H1 (cell line): Measurements from ENCODE around the gene SLCO4C1. TPM values are rescaled to one million over a fixed set of nuclear protein-coding genes. Genes with fewer than 3 reads are reported as not detected.

Source experiments
- CTCF ChIA-PET: fragments of 300-600 bp; sonication (Branson Sonifier 250); formaldehyde crosslinking; loops from one replicate; lab custom pipeline; 2021; ENCODE audit not compliant: partially characterized antibody; lab: Charles Lee
- POLR2A ChIA-PET: fragments of 300-600 bp; sonication (Branson Sonifier 250); formaldehyde crosslinking; loops from one replicate; lab custom pipeline; 2021; ENCODE audit warnings: inconsistent platforms; ENCODE audit not compliant: partially characterized antibody; lab: Charles Lee
- DNase-seq, 2 experiments: peaks; one replicate each; pipeline versions ENCODE4 v3.0.0 to v3.0.0-alpha.2; 2010 to 2022; ENCODE audit warnings: low spot score in 2 of 2, low read depth in 1 of 2, mixed read lengths in 1 of 2
- FAIRE-seq: peaks from 2 replicates; lab custom pipeline; 2011; peaks lifted over from hg19 to GRCh38; lab: Jason Lieb, UNC
- H2AFZ ChIP-seq: 2 replicates; pipeline ENCODE4 v1.8.1; 2012; ENCODE audit warnings: low read length, inconsistent platforms
- H2AK5ac ChIP-seq: 2 replicates; pipeline ENCODE4 v1.6.1; 2013; ENCODE audit warnings: low read depth, low read length
- H2BK120ac ChIP-seq: replicated peaks from 2 replicates; pipeline ENCODE3; 2013; ENCODE audit warnings: low read depth, low read length, inconsistent platforms
- H2BK12ac ChIP-seq: 2 replicates; pipeline ENCODE4 v1.6.1; 2013; ENCODE audit warnings: low read depth, low read length
- H2BK15ac ChIP-seq: 2 replicates; pipeline ENCODE4 v1.6.1; 2013; ENCODE audit warnings: low read length
- H2BK20ac ChIP-seq: 2 replicates; pipeline ENCODE4 v1.6.1; 2013; ENCODE audit warnings: low read length
- H2BK5ac ChIP-seq: 2 replicates; pipeline ENCODE4 v1.6.1; 2013; ENCODE audit warnings: low read depth, low read length
- H3K14ac ChIP-seq: 2 replicates; pipeline ENCODE4 v1.6.1; 2013; ENCODE audit warnings: inconsistent platforms; ENCODE audit not compliant: insufficient read length
- H3K18ac ChIP-seq: 2 replicates; pipeline ENCODE4 v1.6.1; 2013; ENCODE audit warnings: low read length; ENCODE audit errors: extremely low read depth
- H3K23ac ChIP-seq: 2 replicates; pipeline ENCODE4 v1.6.1; 2013; ENCODE audit warnings: inconsistent platforms; ENCODE audit not compliant: insufficient read length
- H3K23me2 ChIP-seq: 2 replicates; pipeline ENCODE4 v1.6.1; 2013; ENCODE audit warnings: low read depth, low read length
- H3K27ac ChIP-seq: 2 replicates; pipeline ENCODE4 v1.6.1; 2011; ENCODE audit warnings: low read depth, low read length, inconsistent platforms
- H3K27me3 ChIP-seq, 4 experiments: replicated peaks in 1 of 4; 1 replicate in 1 of 4; 2 replicates in 3 of 4; pipeline versions ENCODE4 v1.6.1 to v1.8.1; 2011 to 2013; ENCODE audit warnings: low read length in 3 of 4, mild to moderate bottlenecking in 3 of 4, inconsistent platforms in 2 of 4, mixed read lengths in 2 of 4, moderate library complexity in 1 of 4; ENCODE audit not compliant: control insufficient read depth in 3 of 4, insufficient read depth in 3 of 4; ENCODE audit errors: extremely low read depth in 1 of 4
- H3K36me3 ChIP-seq, 4 experiments: 2 replicates each; pipeline versions ENCODE4 v1.6.1 to v1.8.1; 2011 to 2013; ENCODE audit warnings: mild to moderate bottlenecking in 4 of 4, low read length in 3 of 4, moderate library complexity in 2 of 4, control low read depth in 1 of 4, inconsistent platforms in 1 of 4; ENCODE audit not compliant: insufficient read depth in 4 of 4, control insufficient read depth in 2 of 4
- H3K4ac ChIP-seq: replicated peaks from 2 replicates; pipeline ENCODE3; 2013; ENCODE audit warnings: low read length, low read depth, mixed read lengths, inconsistent platforms; ENCODE audit not compliant: insufficient read length
- H3K4me1 ChIP-seq, 4 experiments: replicated peaks in 1 of 4; 1 replicate in 1 of 4; 2 replicates in 3 of 4; pipeline versions ENCODE4 v1.6.1 to v1.8.1; 2011 to 2013; ENCODE audit warnings: low read length in 3 of 4, inconsistent platforms in 2 of 4, mixed read lengths in 1 of 4; ENCODE audit not compliant: insufficient read depth in 4 of 4, control insufficient read depth in 3 of 4
- H3K4me2 ChIP-seq, 2 experiments: 2 replicates each; pipeline versions ENCODE4 v1.6.1 to v1.8.1; 2011 to 2013; ENCODE audit warnings: low read depth in 2 of 2, low read length in 2 of 2, control low read depth in 1 of 2, inconsistent platforms in 1 of 2, mild to moderate bottlenecking in 1 of 2; ENCODE audit not compliant: insufficient read depth in 1 of 2
- H3K4me3 ChIP-seq, 4 experiments: fragments of 200-600, 300-600 bp in 1 of 4; sonication (generic), shearing (Covaris generic), sonication (Bioruptor Twin) in 1 of 4; 2 replicates each; pipeline versions ENCODE4 v1.5.1 to v1.8.1; 2011 to 2016; ENCODE audit warnings: low read length in 4 of 4, low read depth in 3 of 4, control low read depth in 2 of 4, inconsistent platforms in 2 of 4, mild to moderate bottlenecking in 2 of 4, mixed read lengths in 1 of 4, moderate library complexity in 1 of 4; ENCODE audit not compliant: insufficient read depth in 2 of 4; ENCODE audit errors: extremely low read depth in 1 of 4
- H3K56ac ChIP-seq: replicated peaks from 2 replicates; pipeline ENCODE3; 2013; ENCODE audit warnings: low read depth, mild to moderate bottlenecking, mixed read lengths, low read length, inconsistent platforms; ENCODE audit not compliant: insufficient read length
- H3K79me1 ChIP-seq: 2 replicates; pipeline ENCODE4 v1.6.1; 2013; ENCODE audit warnings: low read depth, low read length, control low read depth
- H3K79me2 ChIP-seq, 2 experiments: 2 replicates each; pipeline versions ENCODE4 v1.6.1 to v1.8.1; 2012 to 2013; ENCODE audit warnings: low read length in 2 of 2, mild to moderate bottlenecking in 2 of 2, inconsistent platforms in 1 of 2; ENCODE audit not compliant: insufficient read depth in 2 of 2, control insufficient read depth in 1 of 2
- H3K9ac ChIP-seq, 4 experiments: replicated peaks in 1 of 4; 1 replicate in 1 of 4; 2 replicates in 3 of 4; pipeline versions ENCODE4 v1.6.1 to v1.8.1; 2011 to 2013; ENCODE audit warnings: low read depth in 3 of 4, low read length in 3 of 4, control low read depth in 2 of 4, mild to moderate bottlenecking in 2 of 4, moderate library complexity in 2 of 4, inconsistent platforms in 1 of 4; ENCODE audit errors: extremely low read depth in 1 of 4
- H3K9me3 ChIP-seq, 2 experiments: 2 replicates each; pipeline versions ENCODE4 v1.6.1 to v1.8.1; 2012 to 2013; ENCODE audit warnings: mild to moderate bottlenecking in 2 of 2, moderate library complexity in 2 of 2, control low read depth in 1 of 2, inconsistent platforms in 1 of 2, low read depth in 1 of 2, low read length in 1 of 2, mixed read lengths in 1 of 2; ENCODE audit not compliant: insufficient read depth in 2 of 2
- H4K20me1 ChIP-seq, 2 experiments: replicated peaks in 1 of 2; 2 replicates each; pipeline versions ENCODE3 to v1.8.1; 2011 to 2013; ENCODE audit warnings: inconsistent platforms in 2 of 2, low read length in 2 of 2, mild to moderate bottlenecking in 1 of 2; ENCODE audit not compliant: insufficient read depth in 2 of 2, control insufficient read depth in 1 of 2
- H4K5ac ChIP-seq: 2 replicates; pipeline ENCODE4 v1.6.1; 2013; ENCODE audit warnings: low read length, low read depth, mixed read lengths, inconsistent platforms; ENCODE audit not compliant: insufficient read length
- H4K8ac ChIP-seq: 2 replicates; pipeline ENCODE4 v1.8.0; 2013; ENCODE audit warnings: mild to moderate bottlenecking, moderate library complexity, low read length, inconsistent platforms; ENCODE audit not compliant: insufficient read depth; ENCODE audit errors: extremely low read depth
- H4K91ac ChIP-seq: replicated peaks from 2 replicates; pipeline ENCODE3; 2013; ENCODE audit warnings: low read length, mixed read lengths, inconsistent platforms; ENCODE audit not compliant: insufficient read length
- SP1 ChIP-seq: IDR thresholded peaks from 2 replicates; pipeline ENCODE4 v1.6.1; 2011; ENCODE audit warnings: low read depth, low read length
- TEAD4 ChIP-seq: IDR thresholded peaks from 2 replicates; pipeline ENCODE4 v1.6.1; 2012; ENCODE audit warnings: low read depth, low read length, inconsistent platforms, mixed read lengths
- WGBS, 2 experiments: shearing (Covaris generic) in 1 of 2; methylation state at CpG; one replicate each; pipeline versions ENCODE4 v1.1.6 to v1.1.7; 2013 to 2015; ENCODE audit warnings: low lambda C conversion rate in 2 of 2, mixed read lengths in 2 of 2, inconsistent platforms in 1 of 2, low coverage in 1 of 2, missing lambda C conversion rate in 1 of 2; ENCODE audit not compliant: insufficient replicate concordance in 2 of 2, insufficient coverage in 1 of 2, insufficient read length in 1 of 2; ENCODE audit errors: extremely low coverage in 1 of 2, missing lambda C conversion rate in 1 of 2; 5-methylcytosine and 5-hydroxymethylcytosine counted together
- polyA plus RNA-seq, 7 experiments: library from polyadenylated mRNA; depleted of rRNA in 3 of 7; stranded (reverse) in 5 of 7; unstranded in 2 of 7; fragments of >200 nt in 5 of 7; fragments of 200-250 nt in 2 of 7; gene quantifications; 1 replicate in 5 of 7; 2 replicates in 1 of 7; 4 replicates in 1 of 7; pipeline versions ENCODE4 v1.2.1 to v1.2.3, GENCODE V29; 2011 to 2013; ENCODE audit warnings: missing spikeins in 2 of 7, mixed read lengths in 2 of 7
- total RNA-seq: library from RNA; stranded (reverse); fragmentation: NEBNext Ultra II Directional; extraction: Animal tissue kit (Norgen Biotek cat#: 25700); gene quantifications from 2 replicates; pipeline ENCODE4 v1.2.1, GENCODE V29; 2021

The SLCO4C1 gene
- total and polyA plus RNA-seq, 2 of the 8 experiments (the other 6 are each of a cell fraction or from before 2014, with no cell fraction given), result 1.3 to 4.9 TPM

DNA sequence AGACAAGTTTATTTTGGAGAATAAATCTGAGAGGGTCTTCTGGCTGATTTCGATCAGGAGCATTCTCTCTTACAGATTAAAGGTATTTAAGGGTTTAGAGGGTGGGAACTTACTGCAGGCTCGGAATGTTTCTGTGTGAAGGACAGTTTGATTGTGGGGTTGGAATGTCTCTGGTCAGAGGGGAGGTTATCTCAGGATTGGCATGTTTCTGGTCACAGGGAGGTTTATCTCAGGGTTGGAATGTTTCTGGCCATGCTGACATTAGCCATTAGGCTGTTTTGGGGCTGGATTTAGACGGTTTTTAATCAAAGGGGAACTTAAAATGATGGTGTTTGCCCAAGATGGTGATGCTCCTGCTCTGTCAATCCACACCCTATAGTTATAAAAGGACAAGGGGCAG, 95.2 kb downstream of the SLCO4C1 start:
- H3K4ac ChIP-seq, result no peak overlapping the region
- FAIRE-seq (no peak), DNase-seq (no peak)
- H2BK20ac ChIP-seq, result no peak overlapping the region
- no peaks in the 10 kb centered on the region for H3K36me3 ChIP-seq
- H3K9me3 ChIP-seq, result no peaks in the 10 kb centered on the region; a peak in 2 of 4 replicates
- WGBS, 2 experiments, result 87% methylated on average over 3 of the region's 3 CpGs; no CpG with 5 or more reads in 1 of the 2 experiments
- no peak overlapping the region for H2BK15ac ChIP-seq
- no peak overlapping the region for H4K5ac ChIP-seq
- ChIA-PET CTCF (interaction anchor here (0.9 kb wide), 1 partner anchor 9 kb away, joined by 3 read pairs; no protein-coding TSS in a partner anchor), POLR2A (no interaction called here)
- H2BK12ac ChIP-seq, result no peak overlapping the region
- H3K18ac ChIP-seq, result no peak overlapping the region
- TF ChIP-seq SP1 (no peak), TEAD4 (0 out of 2 replicates have a peak, but pooled peaks have one; percentile 10)
- no peaks in the 10 kb centered on the region for H3K27me3 ChIP-seq
- no peaks in the 10 kb centered on the region for H3K79me1 ChIP-seq
- no peak overlapping the region for H2AFZ ChIP-seq
- no peak overlapping the region for H3K4me2 ChIP-seq
- no peak overlapping the region for H3K9ac ChIP-seq
- H4K91ac ChIP-seq, result no peak overlapping the region
- no peak overlapping the region for H3K14ac ChIP-seq
- H3K4me1 ChIP-seq, result no peaks in the 10 kb centered on the region
- no peak overlapping the region for H3K23ac ChIP-seq
- no peak overlapping the region for H2BK120ac ChIP-seq
- H3K27ac ChIP-seq, result no peak overlapping the region
- H3K4me3 ChIP-seq, result no peak overlapping the region
- no peak overlapping the region for H2AK5ac ChIP-seq
- no peaks in the 10 kb centered on the region for H3K79me2 ChIP-seq
- H2BK5ac ChIP-seq, result no peak overlapping the region
- no peaks in the 10 kb centered on the region for H4K20me1 ChIP-seq
- H3K23me2 ChIP-seq, result no peaks in the 10 kb centered on the region; the same call in 1 of the 2 replicates
- no peak overlapping the region for H3K56ac ChIP-seq
- H4K8ac ChIP-seq, result no peak overlapping the region
